HCT116 (cell line): Measurements from ENCODE around the gene TNNC2.

Source experiments
- CTCF ChIP-seq, 3 experiments: fragments of 200-600 bp in 1 of 3; sonication (generic) in 1 of 3; IDR thresholded peaks in 2 of 3; conservative IDR thresholded peaks in 1 of 3; 2 replicates each; pipeline ENCODE4 v1.5.1; 2012 to 2017; ENCODE audit warnings: low read depth in 2 of 3, low read length in 2 of 3, antibody characterized with exemption in 1 of 3, borderline replicate concordance in 1 of 3, control low read depth in 1 of 3, mild to moderate bottlenecking in 1 of 3, mixed read lengths in 1 of 3, mixed run types in 1 of 3, moderate library complexity in 1 of 3; ENCODE audit not compliant: insufficient read depth in 1 of 3
- EGR1 ChIP-seq: IDR thresholded peaks from 2 replicates; pipeline ENCODE4 v1.6.1; 2012; ENCODE audit warnings: low read depth
- EZH2 ChIP-seq: fragments of 200-600 bp; sonication (generic); IDR thresholded peaks from 2 replicates; pipeline ENCODE4 v1.6.1; 2017; ENCODE audit warnings: antibody characterized with exemption, mixed run types
- EZH2phosphoT487 ChIP-seq: fragments of 200-600 bp; IDR thresholded peaks from 2 replicates; pipeline ENCODE4 v1.6.1; 2018; ENCODE audit warnings: antibody characterized with exemption, borderline replicate concordance
- JUND ChIP-seq: IDR thresholded peaks from 2 replicates; pipeline ENCODE4 v1.6.1; 2012
- MAX ChIP-seq: IDR thresholded peaks from 2 replicates; pipeline ENCODE4 v1.6.1; 2012
- POLR2A ChIP-seq: IDR thresholded peaks from 2 replicates; pipeline ENCODE4 v1.7.0; 2011; ENCODE audit warnings: borderline replicate concordance; ENCODE audit not compliant: insufficient read depth, insufficient read length; ENCODE audit errors: extremely low read depth
- POLR2AphosphoS5 ChIP-seq: IDR thresholded peaks from 2 replicates; pipeline ENCODE4 v1.6.1; 2011; ENCODE audit warnings: mild to moderate bottlenecking, low read depth, low read length, moderate library complexity
- RAD21 ChIP-seq: IDR thresholded peaks from 2 replicates; pipeline ENCODE4 v1.6.1; 2012; ENCODE audit warnings: low read depth, mild to moderate bottlenecking
- REST ChIP-seq: IDR thresholded peaks from 2 replicates; pipeline ENCODE4 v1.6.1; 2012; ENCODE audit warnings: low read depth
- SP1 ChIP-seq: IDR thresholded peaks from 2 replicates; pipeline ENCODE4 v1.6.1; 2012; ENCODE audit warnings: low read depth
- TCF7L2 ChIP-seq: IDR thresholded peaks from 2 replicates; pipeline ENCODE4 v1.7.0; 2011; ENCODE audit warnings: borderline replicate concordance, inconsistent platforms; ENCODE audit not compliant: insufficient read depth, insufficient read length; ENCODE audit errors: extremely low read depth
- YY1 ChIP-seq: IDR thresholded peaks from 2 replicates; pipeline ENCODE4 v1.6.1; 2011; ENCODE audit warnings: low read length, low read depth, moderate library complexity, mild to moderate bottlenecking; ENCODE audit not compliant: insufficient replicate concordance; ENCODE audit errors: extremely low read depth
- ZNF274 ChIP-seq: fragments of 200-500 bp; sonication (Bioruptor generic); IDR thresholded peaks from 2 replicates; pipeline ENCODE4 v1.6.1; 2014; ENCODE audit warnings: mild to moderate bottlenecking, low read depth, low read length, inconsistent platforms

GRCh38 chr20:45818239-45818638, 8.9 kb downstream of the TNNC2 start:
- TF ChIP-seq CTCF (IDR thresholded peaks at IDR 0.05 in 2 of 3, conservative IDR thresholded peaks at IDR 0.05 in 1 of 3; ENCODE audit: borderline replicate concordance in 1 of 3, insufficient read depth in 1 of 3, low read depth in 2 of 3, low read length in 2 of 3) = no peak
- no peak for TF ChIP-seq EZH2
- no peak; the same call in 1 of the 2 replicates for TF ChIP-seq POLR2AphosphoS5
- TF ChIP-seq MAX = no peak
- TF ChIP-seq RAD21 = no peak
- no peak for TF ChIP-seq EGR1
- TF ChIP-seq SP1 = no peak
- no peak for TF ChIP-seq POLR2A
- no peak for TF ChIP-seq EZH2phosphoT487
- TF ChIP-seq ZNF274 = no peak
- TF ChIP-seq TCF7L2 = no peak
- no peak for TF ChIP-seq YY1
- no peak for TF ChIP-seq REST
- TF ChIP-seq JUND = no peak
